LNCAP (cell line): ENCODE results near the gene NPHP4.

ENCODE experiments used
- CTCF ChIP-seq: fragments of 450-650 bp; IDR thresholded peaks from 2 replicates; pipeline ENCODE4 v1.5.1; 2017; ENCODE audit warnings: mild to moderate bottlenecking

The NPHP4 gene

GRCh38 chr1:5839881-5840550 lies 152.2 kb downstream of the NPHP4 start:
- no peak for TF ChIP-seq CTCF

GRCh38 chr1:5839161-5839880 lies 152.9 kb downstream of the NPHP4 start:
- TF ChIP-seq CTCF: no peak

- TF ChIP-seq CTCF: no peak
Measured at GRCh38 chr1:5837976-5838653, 154.1 kb downstream of the NPHP4 start.

- no peak for TF ChIP-seq CTCF
Measured at GRCh38 chr1:5836776-5837440, 155.3 kb downstream of the NPHP4 start.

GRCh38 chr1:5835179-5835562 lies 157.1 kb downstream of the NPHP4 start:
- no peak for TF ChIP-seq CTCF

- TF ChIP-seq CTCF: no peak
Measured at GRCh38 chr1:5834477-5835178, 157.6 kb downstream of the NPHP4 start.

GRCh38 chr1:5833911-5834310 lies 158.3 kb downstream of the NPHP4 start:
- TF ChIP-seq CTCF: no peak
